Fibroblast of villous mesenchyme (primary cell): Measurements from ENCODE around the gene IL1RAPL2. TPM values are rescaled to one million over a fixed set of nuclear protein-coding genes. Genes with fewer than 3 reads are reported as not detected.

ENCODE experiments used
- DNase-seq: peaks from one replicate; pipeline ENCODE4 v3.0.0-alpha.2; 2010; ENCODE audit warnings: low read depth
- H3K4me3 ChIP-seq: 2 replicates; pipeline ENCODE4 v1.5.1; 2011; ENCODE audit warnings: low read depth, mild to moderate bottlenecking, low read length
- CTCF ChIP-seq: IDR thresholded peaks from 2 replicates; pipeline ENCODE4 v1.5.1; 2012; ENCODE audit warnings: low read depth, mild to moderate bottlenecking, low read length; ENCODE audit not compliant: insufficient read depth
- total RNA-seq: library from RNA; depleted of rRNA; stranded (reverse); fragments of >200 nt; gene quantifications from 2 replicates; pipeline ENCODE4 v1.2.3, GENCODE V29; 2012

The IL1RAPL2 gene
- total RNA-seq, 1 donor, result 0.43 TPM

- no peak for TF ChIP-seq CTCF
- no peak for DNase-seq
- no peak overlapping the region for H3K4me3 ChIP-seq
Measured at GRCh38 chrX:105263171-105263570, 697.2 kb downstream of the IL1RAPL2 start.

GRCh38 chrX:105263801-105264200 lies 697.8 kb downstream of the IL1RAPL2 start:
- H3K4me3 ChIP-seq, result no peak overlapping the region
- no peak for DNase-seq
- no peak for TF ChIP-seq CTCF

GRCh38 chrX:105265093-105265492 lies 699.1 kb downstream of the IL1RAPL2 start:
- TF ChIP-seq CTCF, result no peak

GRCh38 chrX:105266456-105266855 lies 700.5 kb downstream of the IL1RAPL2 start:
- no peak overlapping the region for H3K4me3 ChIP-seq
- TF ChIP-seq CTCF, result no peak
- no peak for DNase-seq

More at GRCh38 chrX:105265093-105265492, 699.1 kb downstream of the IL1RAPL2 start:
- no peak overlapping the region for H3K4me3 ChIP-seq
- DNase-seq, result no peak

- DNase-seq, result no peak
- no peak overlapping the region for H3K4me3 ChIP-seq
- TF ChIP-seq CTCF, result no peak
Measured at GRCh38 chrX:105267167-105267566, 701.2 kb downstream of the IL1RAPL2 start.

GRCh38 chrX:105269386-105269785 lies 703.4 kb downstream of the IL1RAPL2 start:
- no peak for DNase-seq
- no peak overlapping the region for H3K4me3 ChIP-seq
- TF ChIP-seq CTCF, result no peak

GRCh38 chrX:105273326-105273725 lies 707.3 kb downstream of the IL1RAPL2 start:
- H3K4me3 ChIP-seq, result no peak overlapping the region
- TF ChIP-seq CTCF, result no peak
- DNase-seq, result no peak
